Heart left ventricle (tissue), 16 donors: ENCODE results near the gene WIPF1. TPM values are rescaled to one million over a fixed set of nuclear protein-coding genes. Genes with fewer than 3 reads are reported as not detected.
A peak's percentile ranks its signal among the peaks of the same experiment; 100 is the strongest.

Experiments used
- ATAC-seq, 4 donors: fragments of 200-7000 bp; cut with Tn5 transposase; one replicate each; pipeline ENCODE4 v1.9.1; 2020 to 2022; ENCODE audit warnings: moderate library complexity in 4 of 4, mild to moderate bottlenecking in 3 of 4, moderate number of reproducible peaks in 1 of 4
- DNase-seq, 5 donors: peaks; one replicate each; pipeline ENCODE4 v3.0.0-alpha.2; 2020
- H3K27ac ChIP-seq, 12 donors: fragments of 200-600 bp; sonication (generic) in 4 of 12; one replicate each; pipeline versions ENCODE4 v1.5.0 to v1.8.0; 2016 to 2022; ENCODE audit warnings: mild to moderate bottlenecking in 2 of 12
- H3K27me3 ChIP-seq, 9 donors: fragments of 200-600 bp; sonication (generic) in 2 of 9; one replicate each; pipeline versions ENCODE4 v1.5.1 to v1.8.0; 2016 to 2022; ENCODE audit warnings: mild to moderate bottlenecking in 3 of 9
- H3K36me3 ChIP-seq, 9 donors: fragments of 200-600 bp; sonication (generic) in 2 of 9; one replicate each; pipeline versions ENCODE4 v1.5.0 to v1.8.0; 2018 to 2022; ENCODE audit warnings: mild to moderate bottlenecking in 2 of 9
- H3K4me1 ChIP-seq, 12 donors: fragments of 200-600 bp; sonication (generic) in 4 of 12; one replicate each; pipeline versions ENCODE4 v1.5.0 to v1.8.0; 2016 to 2022; ENCODE audit warnings: mild to moderate bottlenecking in 3 of 12
- H3K4me3 ChIP-seq, 12 donors: fragments of 200-600 bp; sonication (generic) in 4 of 12; one replicate each; pipeline versions ENCODE4 v1.5.0 to v1.8.0; 2017 to 2022; ENCODE audit warnings: mild to moderate bottlenecking in 9 of 12, moderate library complexity in 4 of 12
- H3K9me3 ChIP-seq, 12 donors: fragments of 200-600 bp; sonication (generic) in 4 of 12; one replicate each; pipeline versions ENCODE4 v1.5.0 to v1.8.0; 2016 to 2022; ENCODE audit warnings: mild to moderate bottlenecking in 1 of 12
- CTCF ChIP-seq, 12 donors: fragments of 200-600 bp; sonication (generic) in 4 of 12; IDR thresholded peaks; one replicate each; pipeline versions ENCODE4 v1.5.0 to v1.8.0; 2018 to 2022; ENCODE audit warnings: antibody characterized with exemption in 12 of 12, mild to moderate bottlenecking in 5 of 12
- POLR2A ChIP-seq, 2 donors: fragments of 450-650 bp; IDR thresholded peaks; one replicate each; pipeline ENCODE4 v1.6.1; 2017; ENCODE audit warnings: antibody characterized with exemption in 2 of 2, mild to moderate bottlenecking in 2 of 2, moderate library complexity in 2 of 2
- WGBS, 4 donors: extraction: QIAGEN DNeasy Blood & Tissue Kit in 2 of 4; methylation state at CpG; one replicate each; pipeline versions ENCODE4 v1.1.5 to v1.1.7; 2013 to 2018; 5-methylcytosine and 5-hydroxymethylcytosine counted together
- intact Hi-C, 10 donors: fragments of 100-400 bp; cut with DNase I; formaldehyde crosslinking; loops; one replicate each; pipeline versions ENCODE4 v1.11.1 to v1.14.2; 2022
- polyA plus RNA-seq, 2 donors: library from polyadenylated mRNA; stranded (reverse); fragments of 200-250 nt; gene quantifications; one replicate each; pipeline ENCODE4 v1.2.3, GENCODE V29; 2013
- total RNA-seq, 9 donors: library from RNA; depleted of rRNA in 2 of 9; stranded (reverse); fragments of >200 nt in 2 of 9; fragmentation: NEBNext Ultra II Directional in 3 of 9; extraction: Animal tissue kit (Norgen Biotek cat#: 25700) in 3 of 9; gene quantifications; one replicate each; pipeline versions ENCODE4 v1.1.0 to v1.2.4, GENCODE V29; 2016 to 2023
- donor health status: ischemic (EF 13 %, LVEDD 7.1; RV severe dilation, severe dysfunction).
- donor health status: healthy with polysubstance abuse.
- donor health status: DM: no; HTN: yes; CAD: no.
- donor health status: DM: no; HTN: no; CAD: no.
- donor health status: ischemic (EF 25% LVEDD 6.9; RV normal size, moderate dysfunction).
- donor health status: ischemic (EF 25% LVEDD 5.7; RV mildly dilated, moderate dysfunction).
- donor health status: healthy.
- donor health status: DM: yes; HTN: yes; CAD: no.
- donor health status: ischemic (EF 35%, LVEDD 5.7; RV mildly dilated, moderate dysfunction).
- donor health status: nonischemic (EF 11% LVEDD 7.7; RV severe dilation, severe dysfunction).
- donor health status: DM: yes; HTN: yes; CAD: no.
- donor health status: PGD.
- donor health status: ischemic (EF 29% LVEDD 5.4; RV normal size, mild dysfunction).
- donor health status: nonischemic (EF 23%, LVEDD 6.1; RV moderate dilation, normal function).

Gene WIPF1
- total and polyA plus RNA-seq, 11 donors, result 9.7 to 73.2 (median 13.9) TPM

- TF ChIP-seq POLR2A (IDR thresholded peaks at IDR 0.05), result no peak
- TF ChIP-seq CTCF (IDR thresholded peaks at IDR 0.05), result no peak
- Histone ChIP-seq H3K9me3 (no peaks in the 10 kb centered on the region), H3K4me3 (no peak overlapping the region), H3K27ac (peak overlapping the region in 11 of 12 donors; percentile 41 to 72 (median 60)), H3K27me3 (no peaks in the 10 kb centered on the region), H3K36me3 (peaks cover 0 to 77% (median 18%) of the 10 kb centered on the region in 9 donors), H3K4me1 (peaks cover 6 to 31% (median 17%) of the 10 kb centered on the region in 12 donors)
- intact Hi-C loops, result loop anchor here in 3 of 10 donors (5.0 to 10.0 kb wide), 3 partner anchors 73 to 434 kb away; partner anchors contain the start of gene GPR155 (in 1 of the 3)
- DNase-seq (no peak), ATAC-seq (no peak)
These were observed 36.9 kb downstream of the WIPF1 start for GRCh38 chr2:174560737-174561136.

GRCh38 chr2:174555998-174556397 lies 41.6 kb downstream of the WIPF1 start:
- WGBS, 4 donors, result 50 to 67% (median 55%) methylated on average over 4 of the region's 4 CpGs
- peak in 2 of 4 donors; percentile 26 to 66 for ATAC-seq
- Histone ChIP-seq H3K27ac (peak overlapping the region in 7 of 12 donors; percentile 8 to 66 (median 28)), H3K4me3 (no peak overlapping the region), H3K27me3 (no peaks in the 10 kb centered on the region), H3K4me1 (peaks cover 0 to 24% (median 9%) of the 10 kb centered on the region in 12 donors), H3K36me3 (peaks cover 0 to 31% (median 0%) of the 10 kb centered on the region in 9 donors), H3K9me3 (peaks cover 0 to 5% (median 0%) of the 10 kb centered on the region in 12 donors)
- TF ChIP-seq CTCF (IDR thresholded peaks at IDR 0.05) (no peak), POLR2A (IDR thresholded peaks at IDR 0.05) (no peak)
- intact Hi-C loops, result no loop called here
- DNase-seq, result no peak

GRCh38 chr2:174554529-174555150 lies 43.0 kb downstream of the WIPF1 start:
- intact Hi-C loops, result no loop called here
- Histone ChIP-seq H3K9me3 (peaks cover 0 to 5% (median 0%) of the 10 kb centered on the region in 12 donors), H3K36me3 (peaks cover 0 to 18% (median 0%) of the 10 kb centered on the region in 9 donors), H3K4me1 (peaks cover 0 to 20% (median 1%) of the 10 kb centered on the region in 12 donors), H3K27ac (peak overlapping the region in 3 of 12 donors; percentile 4 to 54 (median 21)), H3K4me3 (no peak overlapping the region), H3K27me3 (no peaks in the 10 kb centered on the region)
- DNase-seq, result no peak
- TF ChIP-seq CTCF (IDR thresholded peaks at IDR 0.05) (no peak), POLR2A (IDR thresholded peaks at IDR 0.05) (no peak)
- no peak for ATAC-seq
- WGBS, 4 donors, result 60 to 68% (median 65%) methylated on average over 4 of the region's 4 CpGs

GRCh38 chr2:174553811-174554493 lies 43.7 kb downstream of the WIPF1 start:
- H3K27ac ChIP-seq, result peak overlapping the region in 1 of 12 donors; percentile 21
- H3K4me3 ChIP-seq, result no peak overlapping the region
- intact Hi-C loops, result no loop called here
- TF ChIP-seq CTCF (IDR thresholded peaks at IDR 0.05) (no peak), POLR2A (IDR thresholded peaks at IDR 0.05) (no peak)
- no peaks in the 10 kb centered on the region for H3K27me3 ChIP-seq
- H3K36me3 ChIP-seq, result peaks cover 0 to 11% (median 0%) of the 10 kb centered on the region in 9 donors
- DNase-seq, result no peak
- no peak for ATAC-seq
- H3K4me1 ChIP-seq, result peaks cover 0 to 20% (median 1%) of the 10 kb centered on the region in 12 donors
- WGBS, 4 donors, result 74 to 97% (median 86%) methylated on average over 5 of the region's 5 CpGs
- H3K9me3 ChIP-seq, result peaks cover 0 to 5% (median 0%) of the 10 kb centered on the region in 12 donors
